ENCODE data around the gene ANKRD53.

DNA sequence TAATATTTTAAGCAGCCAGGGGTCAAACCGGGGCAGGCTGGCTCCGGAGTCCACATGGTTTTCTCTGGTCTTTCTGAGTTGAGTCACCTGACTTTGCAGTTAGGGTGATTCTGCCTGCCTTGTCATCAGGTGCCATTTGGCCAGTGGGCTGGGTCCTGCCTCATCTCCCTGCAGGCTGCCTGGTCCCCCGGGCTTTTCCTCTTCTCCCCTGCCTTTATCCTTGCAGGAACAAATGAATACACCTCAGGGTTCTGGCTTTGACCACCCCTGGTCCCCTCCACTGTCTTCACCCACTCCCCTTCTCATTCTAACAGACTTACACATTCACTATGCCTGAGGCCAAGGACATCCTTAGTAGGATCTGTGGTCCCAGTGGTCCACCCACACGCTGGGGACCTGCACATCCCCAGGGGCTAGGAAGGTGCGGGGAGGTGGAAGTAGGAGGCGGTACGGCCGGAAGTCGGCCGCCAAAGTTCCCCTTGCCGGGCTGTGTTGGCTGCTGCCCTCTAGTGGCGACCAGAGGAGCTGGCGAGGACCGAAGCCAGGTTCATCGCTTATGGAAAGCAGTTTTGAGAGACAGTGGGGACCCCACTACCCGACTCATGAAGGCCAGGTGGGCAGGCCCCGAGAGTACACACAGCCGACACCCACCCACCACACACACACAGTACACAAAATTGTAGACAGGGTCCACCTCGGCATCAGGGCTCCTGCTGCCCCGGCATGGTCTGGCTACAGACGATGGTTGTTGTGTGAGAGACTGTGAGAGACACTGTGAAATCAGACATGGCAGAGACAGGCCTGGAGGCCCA is 22.6 kb downstream of the ANKRD53 start:
- TF ChIP-seq FOXA1 (IDR thresholded peaks at IDR 0.05) = no peak
- TF ChIP-seq PKNOX1 (IDR thresholded peaks at IDR 0.05) = no peak
- no peak for TF ChIP-seq BHLHE40 (IDR thresholded peaks at IDR 0.05; ENCODE audit: borderline replicate concordance)
- no peak for TF ChIP-seq SP1 (IDR thresholded peaks at IDR 0.05)
- TF ChIP-seq ARNT (IDR thresholded peaks at IDR 0.05) = no peak
- TF ChIP-seq TARDBP (IDR thresholded peaks at IDR 0.05) = no peak
- TF ChIP-seq ZNF384 (IDR thresholded peaks at IDR 0.05) = no peak
- no peak for TF ChIP-seq FOXM1 (IDR thresholded peaks at IDR 0.05; ENCODE audit: borderline replicate concordance)
- no peak for TF ChIP-seq FOXK2 (IDR thresholded peaks at IDR 0.05)
- TF ChIP-seq ELF4 (IDR thresholded peaks at IDR 0.05) = no peak
